IPS-11a (cell line): ENCODE results near the gene ADAMTS14.

Experiments
- H3K4me3 ChIP-seq: one replicate; pipeline ENCODE4 v1.5.1; 2013; ENCODE audit warnings: low read depth, low read length, control low read depth

The ADAMTS14 gene

GRCh38 chr10:70728328-70728727 is 56.0 kb downstream of the ADAMTS14 start:
- no peak overlapping the region for H3K4me3 ChIP-seq

DNA sequence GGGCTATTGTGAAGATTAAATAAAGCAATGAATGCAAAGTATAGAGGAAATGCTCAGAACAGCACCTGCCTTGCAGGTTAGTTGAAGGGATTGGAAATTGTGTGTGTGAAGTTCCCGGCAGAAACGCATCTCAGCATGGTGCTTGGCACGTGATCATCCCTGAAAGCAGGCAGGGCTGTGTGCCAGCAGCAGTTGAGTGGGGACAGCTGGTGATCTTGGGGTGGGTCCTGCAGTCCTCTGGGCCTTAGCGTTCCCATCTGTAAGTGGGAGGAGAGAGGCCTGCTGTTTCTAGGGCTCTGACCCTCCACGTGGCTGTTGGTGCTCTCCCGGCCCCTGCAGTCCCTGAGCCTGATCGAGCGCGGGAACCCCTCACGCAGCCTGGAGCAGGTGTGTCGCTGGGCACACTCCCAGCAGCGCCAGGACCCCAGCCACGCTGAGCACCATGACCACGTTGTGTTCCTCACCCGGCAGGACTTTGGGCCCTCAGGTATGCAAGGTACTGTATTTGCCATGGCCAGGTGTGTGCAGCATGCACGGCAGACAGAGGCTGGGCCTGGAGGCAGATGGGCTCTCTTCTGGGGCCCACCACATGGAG is 57.6 kb downstream of the ADAMTS14 start:
- no peak overlapping the region for H3K4me3 ChIP-seq

DNA sequence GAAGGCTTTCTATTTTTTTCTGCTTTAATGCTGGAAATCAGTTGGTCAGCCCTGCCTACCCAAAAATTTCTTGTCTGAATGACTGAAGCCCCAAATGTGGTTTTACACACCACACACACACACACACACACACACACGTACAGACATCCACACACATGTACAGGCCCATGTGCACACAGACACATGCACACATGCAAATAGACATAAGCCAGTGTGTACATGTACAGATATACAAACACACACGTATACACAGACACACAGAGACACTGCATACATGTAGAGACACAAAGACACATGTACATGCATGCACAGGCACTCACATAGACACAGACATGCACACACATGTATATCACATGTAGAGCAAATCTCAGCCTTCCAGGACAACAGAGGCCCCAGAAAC is 58.6 kb downstream of the ADAMTS14 start:
- H3K4me3 ChIP-seq: no peak overlapping the region

DNA sequence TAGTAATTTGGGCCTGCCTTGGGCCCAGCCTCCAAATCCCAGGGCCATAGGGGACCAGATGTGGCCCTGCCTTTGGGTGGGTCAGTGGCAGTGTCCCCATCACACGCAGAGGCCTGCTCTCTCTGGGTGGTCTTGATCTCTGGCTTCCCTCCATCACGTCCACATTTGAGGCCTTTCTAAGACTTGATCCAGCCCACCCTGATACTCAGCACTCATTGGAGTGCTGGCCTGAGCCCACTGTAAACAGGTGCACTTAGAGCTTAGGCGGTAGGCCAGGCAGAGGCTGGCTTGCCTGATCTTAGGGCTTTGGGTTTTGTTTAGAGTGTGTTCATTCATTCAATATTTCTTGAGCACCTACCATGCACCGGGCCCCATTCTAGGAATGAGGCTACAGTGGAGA is 60.3 kb downstream of the ADAMTS14 start:
- H3K4me3 ChIP-seq: no peak overlapping the region

GRCh38 chr10:70733051-70733450 is 60.7 kb downstream of the ADAMTS14 start:
- H3K4me3 ChIP-seq: no peak overlapping the region

DNA sequence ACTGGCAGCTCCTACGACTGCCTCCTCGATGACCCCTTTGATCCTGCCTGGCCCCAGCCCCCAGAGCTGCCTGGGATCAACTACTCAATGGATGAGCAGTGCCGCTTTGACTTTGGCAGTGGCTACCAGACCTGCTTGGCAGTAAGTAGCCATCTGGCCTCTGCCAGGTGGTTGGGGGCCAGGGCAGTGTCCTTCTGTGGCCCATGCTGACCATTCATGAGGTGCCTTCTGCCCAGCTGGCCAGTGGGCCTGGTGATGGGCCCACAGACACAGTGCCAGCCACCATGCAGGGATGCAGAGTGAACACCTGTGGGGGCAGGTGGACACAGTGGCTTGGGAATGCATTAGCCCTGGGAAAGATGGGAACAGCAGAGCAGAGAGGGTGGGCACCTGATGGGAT is 62.9 kb downstream of the ADAMTS14 start:
- H3K4me3 ChIP-seq: no peak overlapping the region

GRCh38 chr10:70736525-70736924 is 64.2 kb downstream of the ADAMTS14 start:
- H3K4me3 ChIP-seq: no peak overlapping the region

- H3K4me3 ChIP-seq: no peak overlapping the region
Measured at GRCh38 chr10:70737250-70737649, 64.9 kb downstream of the ADAMTS14 start.

DNA sequence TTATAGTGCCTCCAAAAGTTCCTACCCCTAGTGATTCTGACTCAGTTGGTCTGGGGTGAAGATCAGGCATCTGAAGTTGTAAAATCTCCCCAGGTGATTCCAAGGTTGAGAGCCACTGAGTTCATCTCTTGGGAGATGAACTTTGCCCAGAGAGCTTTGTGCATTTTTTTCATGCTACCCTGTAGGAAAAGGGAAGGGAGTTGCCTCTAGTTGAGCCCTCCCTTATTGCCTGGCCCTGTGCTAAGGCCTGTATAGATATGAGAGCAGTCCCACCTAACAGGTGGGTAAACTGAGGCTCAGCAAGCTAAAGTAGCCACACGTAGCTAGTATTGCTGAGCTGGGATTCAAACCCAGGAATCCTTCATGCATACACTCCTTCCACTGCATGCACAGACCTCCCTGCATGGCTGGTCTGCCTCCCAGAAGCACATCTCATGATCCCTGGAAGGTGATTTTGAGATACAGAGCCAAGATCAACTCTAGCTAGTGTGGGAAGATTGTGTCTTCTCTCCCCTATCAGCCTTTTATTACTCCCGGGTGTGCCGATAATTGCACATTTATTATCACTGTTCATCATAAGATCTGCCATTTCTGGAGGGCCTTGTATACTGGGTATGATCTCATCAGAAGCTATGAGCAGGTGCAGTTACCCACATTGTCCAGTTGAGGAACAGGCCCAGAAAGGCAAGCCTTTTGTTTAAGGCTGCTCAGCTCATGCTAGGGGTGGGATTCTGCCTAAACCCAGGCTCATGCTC is 65.9 kb downstream of the ADAMTS14 start:
- H3K4me3 ChIP-seq: no peak overlapping the region

DNA sequence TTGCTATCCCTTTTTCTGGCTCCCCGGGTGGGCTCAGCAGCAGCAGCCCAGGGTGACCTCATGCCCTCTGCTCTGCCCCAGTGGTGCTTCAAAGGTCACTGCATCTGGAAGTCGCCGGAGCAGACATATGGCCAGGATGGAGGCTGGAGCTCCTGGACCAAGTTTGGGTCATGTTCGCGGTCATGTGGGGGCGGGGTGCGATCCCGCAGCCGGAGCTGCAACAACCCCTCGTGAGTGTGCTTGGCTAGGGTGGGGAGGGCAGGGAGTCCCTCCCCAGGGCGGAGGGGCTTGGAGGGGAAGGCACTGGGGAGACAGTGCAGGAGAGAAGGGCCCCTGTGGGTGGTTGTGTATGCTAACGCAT is 66.4 kb downstream of the ADAMTS14 start:
- no peak overlapping the region for H3K4me3 ChIP-seq

DNA sequence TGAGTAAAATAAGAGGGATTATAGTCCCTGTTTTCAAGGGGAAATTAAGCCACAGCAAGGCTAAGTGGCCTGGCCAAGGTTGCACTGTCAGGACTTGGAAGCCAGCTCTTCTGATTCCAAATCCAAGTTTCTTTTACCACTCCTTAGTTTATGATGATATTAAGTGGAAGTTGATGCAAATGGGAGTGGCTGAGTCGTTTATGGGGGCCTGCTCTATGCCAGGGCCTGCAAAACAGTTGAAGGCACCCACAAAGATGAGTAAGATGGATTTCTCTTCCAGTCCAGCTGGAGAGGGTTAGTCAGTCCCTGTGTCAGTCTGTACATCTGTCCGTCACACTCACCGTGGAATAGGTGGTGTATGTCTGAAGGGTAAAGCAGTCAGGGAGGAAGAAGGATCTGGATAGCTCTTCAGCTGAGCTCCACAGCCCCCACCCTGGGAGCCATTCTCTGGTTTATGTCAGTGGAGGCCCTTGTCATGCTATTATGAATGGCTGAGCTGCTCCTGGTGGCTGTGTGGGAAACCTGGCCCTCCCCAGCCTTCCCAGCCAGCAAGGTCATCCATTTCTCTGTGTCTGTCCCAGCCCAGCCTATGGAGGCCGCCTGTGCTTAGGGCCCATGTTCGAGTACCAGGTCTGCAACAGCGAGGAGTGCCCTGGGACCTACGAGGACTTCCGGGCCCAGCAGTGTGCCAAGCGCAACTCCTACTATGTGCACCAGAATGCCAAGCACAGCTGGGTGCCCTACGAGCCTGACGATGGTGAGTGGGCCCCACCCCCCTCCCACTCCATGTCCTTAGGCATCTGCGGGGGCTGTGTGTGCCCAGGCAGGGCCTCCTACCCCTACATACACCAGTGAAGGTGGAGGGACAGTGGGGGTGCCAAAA is 68.3 kb downstream of the ADAMTS14 start:
- no peak overlapping the region for H3K4me3 ChIP-seq

- H3K4me3 ChIP-seq: no peak overlapping the region
Measured at GRCh38 chr10:70742537-70743429, 70.5 kb downstream of the ADAMTS14 start.

GRCh38 chr10:70743430-70743788 is 71.1 kb downstream of the ADAMTS14 start:
- no peak overlapping the region for H3K4me3 ChIP-seq

DNA sequence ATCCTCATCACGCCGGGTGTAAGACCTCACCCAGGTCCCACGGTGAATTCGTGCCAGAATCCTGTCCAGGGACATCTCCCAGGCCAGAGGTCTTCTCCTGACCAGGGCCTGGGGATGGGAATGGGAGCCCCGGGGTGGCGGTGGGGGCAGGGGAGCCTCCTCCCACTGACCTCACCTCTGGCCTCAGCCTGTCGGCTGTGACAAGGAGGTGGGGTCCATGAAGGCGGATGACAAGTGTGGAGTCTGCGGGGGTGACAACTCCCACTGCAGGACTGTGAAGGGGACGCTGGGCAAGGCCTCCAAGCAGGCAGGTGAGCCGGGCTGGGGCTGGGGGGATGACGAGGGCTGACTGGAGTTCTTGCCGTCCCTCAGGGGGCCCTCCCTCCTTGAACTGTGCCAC is 71.6 kb downstream of the ADAMTS14 start:
- H3K4me3 ChIP-seq: no peak overlapping the region

GRCh38 chr10:70744617-70745143 is 72.4 kb downstream of the ADAMTS14 start:
- H3K4me3 ChIP-seq: no peak overlapping the region

DNA sequence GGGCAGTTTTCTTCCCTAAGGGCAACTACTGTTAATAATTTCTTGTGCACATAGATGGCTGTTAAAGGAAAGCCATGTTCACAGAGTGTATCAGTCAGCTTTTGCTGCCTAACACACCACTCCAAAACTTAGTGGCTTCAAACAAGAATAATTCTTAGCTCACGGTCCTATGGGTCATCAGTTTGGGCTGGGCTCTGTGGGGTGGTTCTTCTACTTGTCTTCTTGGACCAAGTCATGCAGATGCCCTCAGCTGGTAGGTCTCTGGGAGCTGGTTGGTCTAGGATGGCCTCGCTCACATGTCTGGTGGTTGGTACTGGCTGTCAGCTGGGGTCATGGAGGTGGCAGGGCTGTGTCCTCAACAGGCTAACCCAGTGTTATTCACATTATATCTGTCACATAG is 73.2 kb downstream of the ADAMTS14 start:
- H3K4me3 ChIP-seq: no peak overlapping the region

- H3K4me3 ChIP-seq: no peak overlapping the region
Measured at GRCh38 chr10:70747192-70747965, 75.1 kb downstream of the ADAMTS14 start.

DNA sequence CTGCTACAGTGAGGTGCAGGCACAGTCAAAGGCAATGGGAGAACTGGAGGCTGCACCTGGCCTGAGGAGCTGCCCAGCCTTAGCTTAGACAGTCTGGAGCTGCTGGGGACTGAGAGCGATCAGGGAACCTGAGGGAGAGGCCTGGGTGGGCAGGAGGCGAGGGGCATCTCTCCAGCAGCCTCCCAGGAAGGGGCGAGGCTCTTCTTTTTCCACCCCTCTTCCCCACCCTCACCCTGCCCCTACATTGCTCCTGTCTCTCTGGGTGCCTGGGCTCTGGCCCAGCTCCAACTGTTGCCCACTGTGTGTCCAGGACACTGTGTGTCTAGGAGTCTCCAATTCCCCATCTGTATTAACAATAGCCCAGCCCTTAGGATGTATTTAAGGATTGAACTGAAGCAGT is 76.0 kb downstream of the ADAMTS14 start:
- H3K4me3 ChIP-seq: no peak overlapping the region

- H3K4me3 ChIP-seq: no peak overlapping the region
Measured at GRCh38 chr10:70748801-70749573, 76.7 kb downstream of the ADAMTS14 start.
